ENCODE results near the gene CHST10.

DNA sequence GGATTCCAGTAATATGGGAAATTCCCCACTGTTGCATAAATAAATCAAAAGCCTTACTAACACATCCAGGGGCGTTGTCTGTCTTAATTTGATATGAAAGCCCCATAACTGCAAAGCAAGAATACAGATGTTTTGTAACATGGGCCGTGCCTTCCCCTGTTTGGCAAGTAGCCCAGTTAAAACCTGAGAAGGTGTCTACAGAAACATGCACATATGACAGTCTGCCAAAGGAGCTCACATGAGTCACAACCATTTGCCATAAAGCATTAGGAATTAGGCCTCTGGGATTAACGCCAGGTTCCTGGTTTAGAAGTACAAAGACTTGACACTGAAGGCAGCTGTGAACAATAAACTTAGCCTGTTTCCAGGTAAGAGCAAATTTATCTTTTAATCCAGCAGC is 52.0 kb downstream of the CHST10 start:
- TF ChIP-seq, protein P1, sequence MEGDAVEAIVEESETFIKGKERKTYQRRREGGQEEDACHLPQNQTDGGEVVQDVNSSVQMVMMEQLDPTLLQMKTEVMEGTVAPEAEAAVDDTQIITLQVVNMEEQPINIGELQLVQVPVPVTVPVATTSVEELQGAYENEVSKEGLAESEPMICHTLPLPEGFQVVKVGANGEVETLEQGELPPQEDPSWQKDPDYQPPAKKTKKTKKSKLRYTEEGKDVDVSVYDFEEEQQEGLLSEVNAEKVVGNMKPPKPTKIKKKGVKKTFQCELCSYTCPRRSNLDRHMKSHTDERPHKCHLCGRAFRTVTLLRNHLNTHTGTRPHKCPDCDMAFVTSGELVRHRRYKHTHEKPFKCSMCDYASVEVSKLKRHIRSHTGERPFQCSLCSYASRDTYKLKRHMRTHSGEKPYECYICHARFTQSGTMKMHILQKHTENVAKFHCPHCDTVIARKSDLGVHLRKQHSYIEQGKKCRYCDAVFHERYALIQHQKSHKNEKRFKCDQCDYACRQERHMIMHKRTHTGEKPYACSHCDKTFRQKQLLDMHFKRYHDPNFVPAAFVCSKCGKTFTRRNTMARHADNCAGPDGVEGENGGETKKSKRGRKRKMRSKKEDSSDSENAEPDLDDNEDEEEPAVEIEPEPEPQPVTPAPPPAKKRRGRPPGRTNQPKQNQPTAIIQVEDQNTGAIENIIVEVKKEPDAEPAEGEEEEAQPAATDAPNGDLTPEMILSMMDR (IDR thresholded peaks at IDR 0.05), result no peak
- TF ChIP-seq POLR2A (IDR thresholded peaks at IDR 0.05), result no peak

All from heart left ventricle (tissue), 13 donors.